Lung (tissue), 12 donors: ENCODE measurements around the gene COL6A1. TPM values are rescaled to one million over a fixed set of nuclear protein-coding genes. Genes with fewer than 3 reads are reported as not detected.

Experiments
- ATAC-seq: fragments of 200-7000 bp; cut with Tn5 transposase; one replicate; pipeline ENCODE4 v1.9.1; 2020; ENCODE audit warnings: moderate number of reproducible peaks; ENCODE audit not compliant: insufficient read depth, low FRiP score
- DNase-seq, 3 donors: peaks; one replicate each; pipeline ENCODE4 v3.0.0-alpha.2; 2013 to 2017
- H3K27ac ChIP-seq, 2 donors: one replicate each; pipeline ENCODE4 v1.5.1; 2013; ENCODE audit warnings: mild to moderate bottlenecking in 2 of 2, moderate library complexity in 2 of 2, control low read depth in 1 of 2, inconsistent platforms in 1 of 2, low read depth in 1 of 2, low read length in 1 of 2
- H3K27me3 ChIP-seq, 3 donors: one replicate each; pipeline ENCODE4 v1.5.1; 2013; ENCODE audit warnings: low read length in 2 of 3; ENCODE audit not compliant: control insufficient read depth in 3 of 3, insufficient read depth in 3 of 3
- H3K36me3 ChIP-seq, 4 donors: one replicate each; pipeline ENCODE4 v1.5.1; 2013; ENCODE audit warnings: low read length in 4 of 4, mild to moderate bottlenecking in 1 of 4, moderate library complexity in 1 of 4; ENCODE audit not compliant: control insufficient read depth in 4 of 4, insufficient read depth in 4 of 4
- H3K4me1 ChIP-seq, 5 donors: one replicate each; pipeline ENCODE4 v1.5.1; 2013; ENCODE audit warnings: low read length in 5 of 5, mild to moderate bottlenecking in 2 of 5, moderate library complexity in 1 of 5; ENCODE audit not compliant: control insufficient read depth in 5 of 5, insufficient read depth in 5 of 5
- H3K4me3 ChIP-seq: one replicate; pipeline ENCODE4 v1.5.1; 2013; ENCODE audit warnings: mild to moderate bottlenecking, control low read depth, moderate library complexity
- H3K9ac ChIP-seq, 2 donors: one replicate each; pipeline ENCODE4 v1.5.1; 2013; ENCODE audit warnings: low read length in 2 of 2, control low read depth in 1 of 2; ENCODE audit not compliant: insufficient read depth in 1 of 2
- H3K9me3 ChIP-seq, 4 donors: one replicate each; pipeline ENCODE4 v1.5.1; 2013; ENCODE audit warnings: low read length in 3 of 4, mild to moderate bottlenecking in 1 of 4, moderate library complexity in 1 of 4; ENCODE audit not compliant: control insufficient read depth in 4 of 4, insufficient read depth in 3 of 4
- WGBS, 2 donors: extraction: QIAGEN DNeasy Blood & Tissue Kit; methylation state at CpG; one replicate each; pipeline ENCODE4 v1.1.7; 2013; 5-methylcytosine and 5-hydroxymethylcytosine counted together
- polyA plus RNA-seq, 2 donors: library from polyadenylated mRNA; stranded (reverse); fragments of 200-250 nt; gene quantifications; one replicate each; pipeline ENCODE4 v1.2.1, GENCODE V29; 2013
- total RNA-seq, 2 donors: library from RNA; depleted of rRNA in 1 of 2; stranded (reverse); fragments of >200 nt in 1 of 2; gene quantifications; one replicate each; pipeline ENCODE4 v1.2.1, GENCODE V29; 2014 to 2021
- TF ChIP-seq, protein P1 (sequence below): IDR thresholded peaks from 2 replicates; pipeline ENCODE4 v1.5.1; 2012; ENCODE audit warnings: mild to moderate bottlenecking; ENCODE audit errors: control extremely low read depth, extremely low read depth
- donor health status: control.
- donor health status: control.
- donor health status: Bipolar disorder and iron deficiency.
- donor health status: healthy.
- donor health status: DM: yes; HTN: yes; CAD: no.

Gene COL6A1
- total and polyA plus RNA-seq, 4 donors, result 107 to 399 (median 172) TPM

DNA sequence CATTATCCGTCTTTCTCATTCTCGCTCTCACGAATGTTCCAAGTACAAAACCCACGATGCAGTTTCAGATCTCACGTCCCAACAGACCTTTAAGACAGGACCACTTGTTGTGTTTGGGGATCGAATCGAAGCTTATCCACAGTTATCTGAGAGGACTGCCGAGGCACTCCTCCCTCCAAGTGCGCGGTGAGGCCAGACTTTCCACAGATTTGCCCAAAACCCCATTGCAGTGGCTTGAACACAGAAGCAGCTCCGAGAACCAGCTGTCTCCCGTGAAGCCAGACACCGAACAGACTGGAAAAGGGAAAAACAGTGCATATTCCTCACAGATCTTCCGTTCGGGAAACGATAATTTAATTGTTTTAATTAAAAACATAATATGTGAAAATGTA is 69.8 kb downstream of the COL6A1 start:
- WGBS, 2 donors, result 85 to 88% methylated on average over 16 of the region's 16 CpGs

DNA sequence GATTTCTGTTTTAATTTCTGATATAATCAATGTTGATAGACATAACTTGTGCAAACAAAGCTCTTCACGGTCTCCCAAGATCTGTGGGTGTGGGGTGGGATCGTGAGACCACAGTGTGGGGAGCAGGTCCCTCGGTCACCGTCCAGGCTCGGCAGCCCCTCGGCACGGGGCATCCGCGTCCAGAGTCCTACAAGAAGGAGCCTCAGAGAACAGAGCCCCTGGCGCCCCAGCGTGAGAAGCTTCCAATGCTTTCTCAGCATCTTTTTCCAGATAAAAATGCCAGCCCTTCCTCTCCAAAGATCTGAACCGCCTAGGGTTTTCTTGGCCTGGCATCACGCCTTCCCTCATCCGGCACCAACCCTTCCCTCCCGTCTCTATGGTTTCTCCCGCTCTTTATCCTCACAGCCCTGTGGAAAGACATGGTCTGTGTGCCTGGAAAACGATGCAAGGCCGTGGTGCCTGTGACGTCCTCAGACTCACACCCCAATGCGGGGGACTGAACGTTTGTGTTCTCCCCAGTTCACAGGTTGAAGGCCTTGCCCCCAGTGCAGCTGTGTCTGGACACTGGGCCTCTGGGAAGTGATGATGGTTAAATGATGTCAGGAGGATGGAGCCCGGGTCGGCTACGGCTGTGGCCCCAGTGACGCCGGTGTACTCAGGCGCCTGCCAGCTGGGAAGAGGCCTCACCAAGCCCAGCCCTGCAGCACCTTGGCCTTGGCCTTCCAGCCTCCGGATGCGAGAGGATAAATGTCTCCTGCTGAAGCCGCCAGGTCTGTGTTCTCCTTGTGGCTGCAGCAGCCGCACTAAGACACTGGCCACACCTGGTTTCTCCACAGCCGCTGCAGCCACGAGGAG is 70.5 kb downstream of the COL6A1 start:
- Histone ChIP-seq H3K9ac (no peak overlapping the region), H3K4me3 (no peak overlapping the region), H3K4me1 (peaks cover 0 to 64% (median 28%) of the 10 kb centered on the region in 5 donors), H3K9me3 (peaks cover 0 to 2% (median 0%) of the 10 kb centered on the region in 4 donors), H3K27ac (no peak overlapping the region), H3K27me3 (peaks cover 0 to 2% (median 0%) of the 10 kb centered on the region in 3 donors), H3K36me3 (no peaks in the 10 kb centered on the region)
- peak in 1 of 3 donors; percentile 48 for DNase-seq
- TF ChIP-seq, protein P1, sequence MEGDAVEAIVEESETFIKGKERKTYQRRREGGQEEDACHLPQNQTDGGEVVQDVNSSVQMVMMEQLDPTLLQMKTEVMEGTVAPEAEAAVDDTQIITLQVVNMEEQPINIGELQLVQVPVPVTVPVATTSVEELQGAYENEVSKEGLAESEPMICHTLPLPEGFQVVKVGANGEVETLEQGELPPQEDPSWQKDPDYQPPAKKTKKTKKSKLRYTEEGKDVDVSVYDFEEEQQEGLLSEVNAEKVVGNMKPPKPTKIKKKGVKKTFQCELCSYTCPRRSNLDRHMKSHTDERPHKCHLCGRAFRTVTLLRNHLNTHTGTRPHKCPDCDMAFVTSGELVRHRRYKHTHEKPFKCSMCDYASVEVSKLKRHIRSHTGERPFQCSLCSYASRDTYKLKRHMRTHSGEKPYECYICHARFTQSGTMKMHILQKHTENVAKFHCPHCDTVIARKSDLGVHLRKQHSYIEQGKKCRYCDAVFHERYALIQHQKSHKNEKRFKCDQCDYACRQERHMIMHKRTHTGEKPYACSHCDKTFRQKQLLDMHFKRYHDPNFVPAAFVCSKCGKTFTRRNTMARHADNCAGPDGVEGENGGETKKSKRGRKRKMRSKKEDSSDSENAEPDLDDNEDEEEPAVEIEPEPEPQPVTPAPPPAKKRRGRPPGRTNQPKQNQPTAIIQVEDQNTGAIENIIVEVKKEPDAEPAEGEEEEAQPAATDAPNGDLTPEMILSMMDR, result no peak
- no peak for ATAC-seq
- WGBS, 2 donors, result 88 to 95% methylated on average over 33 of the region's 33 CpGs

More for the DNA sequence above, 69.8 kb downstream of the COL6A1 start:
- no peak overlapping the region for H3K4me3 ChIP-seq
- ATAC-seq, result no peak
- no peak for DNase-seq
- H3K9ac ChIP-seq, result no peak overlapping the region
- no peak overlapping the region for H3K27ac ChIP-seq
- H3K27me3 ChIP-seq, result no peaks in the 10 kb centered on the region
- peaks cover 0 to 58% (median 28%) of the 10 kb centered on the region in 5 donors for H3K4me1 ChIP-seq
- H3K36me3 ChIP-seq, result no peaks in the 10 kb centered on the region
- TF ChIP-seq, protein P1, result no peak
- H3K9me3 ChIP-seq, result peaks cover 0 to 2% (median 0%) of the 10 kb centered on the region in 4 donors

DNA sequence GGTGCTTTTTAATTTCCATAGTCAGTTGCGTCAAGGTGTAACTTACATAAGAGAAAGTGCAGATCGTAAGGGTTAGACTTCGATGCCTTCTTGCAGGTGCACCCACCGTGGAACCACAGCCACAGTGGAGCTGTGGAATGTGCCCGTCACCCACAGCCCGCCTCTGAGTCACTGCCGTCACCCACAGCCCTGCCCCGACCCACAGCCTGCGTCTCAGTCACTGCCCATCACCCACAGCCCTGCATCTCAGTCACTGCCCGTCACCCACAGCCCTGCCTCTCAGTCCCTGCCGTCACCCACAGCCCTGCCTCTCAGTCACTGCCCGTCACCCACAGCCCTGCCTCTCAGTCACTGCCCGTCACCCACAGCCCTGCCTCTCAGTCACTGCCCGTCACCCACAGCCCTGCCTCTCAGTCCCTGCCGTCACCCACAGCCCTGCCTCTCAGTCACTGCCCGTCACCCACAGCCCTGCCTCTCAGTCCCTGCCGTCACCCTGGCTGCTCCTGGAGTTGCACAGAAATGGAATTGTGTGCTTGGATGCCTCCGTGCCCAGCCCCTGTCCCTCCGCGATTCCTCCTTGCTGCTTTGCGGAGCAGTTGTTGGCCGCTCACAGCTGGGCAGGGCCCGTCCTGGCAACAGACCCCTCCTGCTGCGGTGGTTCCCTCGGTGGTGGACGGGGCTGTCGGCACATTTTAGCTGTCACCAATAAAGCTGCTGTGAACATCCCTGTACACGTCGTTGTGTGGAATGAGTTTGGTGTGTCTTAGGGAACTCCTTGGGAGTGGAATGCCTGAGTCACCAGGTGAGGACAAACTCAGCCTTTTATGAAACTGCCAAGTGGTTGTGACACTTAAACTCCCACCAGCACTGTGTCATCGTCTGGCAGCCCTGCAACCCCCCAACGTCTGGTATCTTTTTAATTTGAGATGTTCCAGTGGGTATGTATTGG is 71.4 kb downstream of the COL6A1 start:
- 61 to 79% methylated on average over 31 of the region's 31 CpGs for WGBS, 2 donors
- DNase-seq, result peak in 1 of 3 donors; percentile 31
- no peak for ATAC-seq

More for the DNA sequence above, 71.4 kb downstream of the COL6A1 start:
- no peak overlapping the region for H3K27ac ChIP-seq
- no peak overlapping the region for H3K4me3 ChIP-seq
- H3K4me1 ChIP-seq, result peaks cover 0 to 70% (median 27%) of the 10 kb centered on the region in 5 donors
- TF ChIP-seq, protein P1, result no peak
- no peak overlapping the region for H3K9ac ChIP-seq
- H3K36me3 ChIP-seq, result no peaks in the 10 kb centered on the region
- peaks cover 0 to 2% (median 0%) of the 10 kb centered on the region in 4 donors for H3K9me3 ChIP-seq
- peaks cover 0 to 3% (median 0%) of the 10 kb centered on the region in 3 donors for H3K27me3 ChIP-seq
